ENCODE data around the gene UBE3C.

Gene UBE3C

DNA sequence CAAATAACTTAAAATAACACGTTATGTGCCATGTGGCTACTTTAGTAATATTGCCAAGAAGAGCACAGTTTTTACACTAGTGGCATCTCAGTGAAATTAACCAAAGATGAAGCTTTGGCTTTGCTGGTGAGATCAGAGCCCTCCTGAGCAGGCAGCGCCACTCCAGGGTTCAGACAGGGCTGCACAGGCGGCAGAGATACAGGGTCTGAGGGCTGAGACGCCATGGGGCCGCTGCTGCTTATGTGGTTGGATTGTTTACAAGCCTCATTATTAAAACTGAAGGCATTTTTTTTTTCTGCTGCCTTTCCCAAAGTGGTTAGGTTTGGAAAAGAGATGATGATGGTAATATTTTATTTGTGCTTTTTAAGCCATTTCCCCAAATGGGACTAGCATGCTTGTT, 129.2 kb downstream of the UBE3C start:
- Histone ChIP-seq H3K9me3 (ENCODE audit: control insufficient read depth, insufficient read depth, low read length) (no peaks in the 10 kb centered on the region), H3K4me2 (ENCODE audit: low read length) (no peak overlapping the region), H3K79me2 (ENCODE audit: control insufficient read depth, low read length) (no peaks in the 10 kb centered on the region), H3F3A (ENCODE audit: control insufficient read depth, insufficient read depth) (0 out of 2 replicates have a peak, but pooled peaks cover 3% of the 10 kb centered on the region), H3K9me2 (replicated peaks; ENCODE audit: control insufficient read depth, low read length) (no peaks in the 10 kb centered on the region), H3K4me3 (ENCODE audit: low read length) (no peak overlapping the region), H3K27me3 (ENCODE audit: control insufficient read depth, low read length) (no peaks in the 10 kb centered on the region), H3K36me3 (ENCODE audit: control insufficient read depth, low read length) (peaks cover 56% of the 10 kb centered on the region), H3K27ac (ENCODE audit: low read depth, low read length) (no peak overlapping the region), H3K4me1 (ENCODE audit: control insufficient read depth, low read length) (no peaks in the 10 kb centered on the region), H4K20me1 (ENCODE audit: control insufficient read depth, insufficient read depth, low read depth, low read length) (0 out of 2 replicates have a peak, but pooled peaks cover 6% of the 10 kb centered on the region)
- TF ChIP-seq, protein P1, sequence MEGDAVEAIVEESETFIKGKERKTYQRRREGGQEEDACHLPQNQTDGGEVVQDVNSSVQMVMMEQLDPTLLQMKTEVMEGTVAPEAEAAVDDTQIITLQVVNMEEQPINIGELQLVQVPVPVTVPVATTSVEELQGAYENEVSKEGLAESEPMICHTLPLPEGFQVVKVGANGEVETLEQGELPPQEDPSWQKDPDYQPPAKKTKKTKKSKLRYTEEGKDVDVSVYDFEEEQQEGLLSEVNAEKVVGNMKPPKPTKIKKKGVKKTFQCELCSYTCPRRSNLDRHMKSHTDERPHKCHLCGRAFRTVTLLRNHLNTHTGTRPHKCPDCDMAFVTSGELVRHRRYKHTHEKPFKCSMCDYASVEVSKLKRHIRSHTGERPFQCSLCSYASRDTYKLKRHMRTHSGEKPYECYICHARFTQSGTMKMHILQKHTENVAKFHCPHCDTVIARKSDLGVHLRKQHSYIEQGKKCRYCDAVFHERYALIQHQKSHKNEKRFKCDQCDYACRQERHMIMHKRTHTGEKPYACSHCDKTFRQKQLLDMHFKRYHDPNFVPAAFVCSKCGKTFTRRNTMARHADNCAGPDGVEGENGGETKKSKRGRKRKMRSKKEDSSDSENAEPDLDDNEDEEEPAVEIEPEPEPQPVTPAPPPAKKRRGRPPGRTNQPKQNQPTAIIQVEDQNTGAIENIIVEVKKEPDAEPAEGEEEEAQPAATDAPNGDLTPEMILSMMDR (IDR thresholded peaks at IDR 0.05; ENCODE audit: low read depth, low read length, poor library complexity, severe bottlenecking) = no peak
- no peak for TF ChIP-seq EZH2phosphoT487 (IDR thresholded peaks at IDR 0.05; ENCODE audit: borderline replicate concordance, low read length)

DNA sequence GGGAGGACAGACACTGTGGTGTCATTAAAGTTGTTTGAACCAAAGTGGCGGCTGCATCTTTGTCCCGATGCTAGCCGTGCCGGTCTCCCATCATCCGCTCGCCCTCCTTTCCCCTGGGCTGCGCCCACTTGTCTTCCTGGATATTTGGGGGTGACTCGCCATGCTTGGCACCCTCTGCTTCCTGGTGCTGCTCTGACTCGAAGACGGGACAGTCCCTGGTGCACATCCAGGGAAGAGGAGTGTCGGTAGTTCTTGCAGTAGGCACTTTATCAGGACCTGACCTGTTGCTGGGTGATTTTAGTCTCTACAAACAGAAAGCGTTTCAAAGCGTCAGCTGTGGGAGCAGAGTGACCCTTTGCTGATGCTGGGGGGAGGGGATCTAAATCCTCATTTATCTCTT, 129.8 kb downstream of the UBE3C start:
- Histone ChIP-seq H3K36me3 (ENCODE audit: control insufficient read depth, low read length) (peaks cover 51% of the 10 kb centered on the region), H4K20me1 (ENCODE audit: control insufficient read depth, insufficient read depth, low read depth, low read length) (0 out of 2 replicates have a peak, but pooled peaks cover 6% of the 10 kb centered on the region)
- TF ChIP-seq EZH2phosphoT487 (IDR thresholded peaks at IDR 0.05; ENCODE audit: borderline replicate concordance, low read length) = no peak
- TF ChIP-seq, protein P1 (IDR thresholded peaks at IDR 0.05; ENCODE audit: low read depth, low read length, poor library complexity, severe bottlenecking) = no peak

DNA sequence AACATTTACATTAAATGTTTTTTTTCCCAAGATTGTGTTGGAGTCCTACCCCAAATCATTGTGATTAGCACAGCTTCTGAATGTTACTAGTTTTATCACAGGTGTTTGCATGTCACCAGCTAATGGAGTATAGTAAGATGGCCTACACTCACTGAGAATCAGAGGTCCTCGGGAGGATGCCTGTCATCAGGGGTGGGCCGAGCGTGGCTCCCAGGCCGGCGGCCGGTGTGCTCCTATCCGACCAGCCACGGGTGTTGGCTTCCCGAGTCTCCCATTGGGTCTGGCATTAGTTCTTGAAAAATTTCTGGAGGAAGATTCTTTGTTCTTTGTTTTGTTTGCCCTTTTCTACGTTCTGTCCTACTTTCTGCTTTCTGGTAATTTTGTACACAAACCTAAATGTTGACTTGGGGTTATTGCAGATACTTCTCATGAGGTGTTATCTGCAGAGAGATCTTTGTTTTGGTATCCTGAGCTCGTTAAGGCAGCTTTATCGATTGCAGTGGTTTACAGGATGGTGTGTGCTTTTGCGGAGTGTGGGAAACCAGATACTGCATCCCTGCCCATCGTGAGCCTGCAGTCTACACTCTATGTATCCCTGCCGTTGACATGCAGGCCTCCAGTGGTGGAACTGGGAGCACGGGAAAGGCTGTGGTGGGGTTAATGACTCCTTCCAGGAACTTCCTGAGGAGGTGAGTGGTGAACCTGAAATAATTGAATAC, 130.8 kb downstream of the UBE3C start:
- peaks cover 5% of the 10 kb centered on the region; the same call in 1 of the 2 replicates for H3K4me1 ChIP-seq (ENCODE audit: control insufficient read depth, low read length)
- 0 out of 2 replicates have a peak, but pooled peaks cover 3% of the 10 kb centered on the region for H3F3A ChIP-seq (ENCODE audit: control insufficient read depth, insufficient read depth)
- H3K79me2 ChIP-seq (ENCODE audit: control insufficient read depth, low read length) = no peaks in the 10 kb centered on the region
- no peaks in the 10 kb centered on the region for H3K27me3 ChIP-seq (ENCODE audit: control insufficient read depth, low read length)
- no peaks in the 10 kb centered on the region for H3K9me3 ChIP-seq (ENCODE audit: control insufficient read depth, insufficient read depth, low read length)
- H3K4me2 ChIP-seq (ENCODE audit: low read length) = no peak overlapping the region
- no peaks in the 10 kb centered on the region for H3K9me2 ChIP-seq (replicated peaks; ENCODE audit: control insufficient read depth, low read length)
- H3K36me3 ChIP-seq (ENCODE audit: control insufficient read depth, low read length) = peaks cover 42% of the 10 kb centered on the region
- 0 out of 2 replicates have a peak, but pooled peaks cover 6% of the 10 kb centered on the region for H4K20me1 ChIP-seq (ENCODE audit: control insufficient read depth, insufficient read depth, low read depth, low read length)
- TF ChIP-seq EZH2phosphoT487 (IDR thresholded peaks at IDR 0.05; ENCODE audit: borderline replicate concordance, low read length) = no peak
- TF ChIP-seq, protein P1 (IDR thresholded peaks at IDR 0.05; ENCODE audit: low read depth, low read length, poor library complexity, severe bottlenecking) = no peak
- H3K27ac ChIP-seq (ENCODE audit: low read depth, low read length) = no peak overlapping the region
- H3K4me3 ChIP-seq (ENCODE audit: low read length) = no peak overlapping the region

More for the DNA sequence above, 129.8 kb downstream of the UBE3C start:
- H3K4me3 ChIP-seq (ENCODE audit: low read length) = no peak overlapping the region
- H3K79me2 ChIP-seq (ENCODE audit: control insufficient read depth, low read length) = no peaks in the 10 kb centered on the region
- H3K4me1 ChIP-seq (ENCODE audit: control insufficient read depth, low read length) = peaks cover 4% of the 10 kb centered on the region; the same call in 1 of the 2 replicates
- 0 out of 2 replicates have a peak, but pooled peaks cover 3% of the 10 kb centered on the region for H3F3A ChIP-seq (ENCODE audit: control insufficient read depth, insufficient read depth)
- H3K27me3 ChIP-seq (ENCODE audit: control insufficient read depth, low read length) = no peaks in the 10 kb centered on the region
- H3K9me3 ChIP-seq (ENCODE audit: control insufficient read depth, insufficient read depth, low read length) = no peaks in the 10 kb centered on the region
- no peaks in the 10 kb centered on the region for H3K9me2 ChIP-seq (replicated peaks; ENCODE audit: control insufficient read depth, low read length)
- no peak overlapping the region for H3K4me2 ChIP-seq (ENCODE audit: low read length)
- no peak overlapping the region for H3K27ac ChIP-seq (ENCODE audit: low read depth, low read length)

Data from DOHH2 (cell line).